GM19099 (cell line): ENCODE results near the gene HIRIP3.

ENCODE experiments used
- POLR2A ChIP-seq: IDR thresholded peaks from 3 replicates; pipeline ENCODE4 v1.6.1; 2011; ENCODE audit warnings: low read depth; ENCODE audit not compliant: insufficient read length; ENCODE audit errors: extremely low read depth

The HIRIP3 gene

GRCh38 chr16:30005341-30006094 is 10.1 kb upstream of the HIRIP3 start:
- no peak for TF ChIP-seq POLR2A

GRCh38 chr16:30004811-30005242 is 9.4 kb upstream of the HIRIP3 start:
- no peak for TF ChIP-seq POLR2A

DNA sequence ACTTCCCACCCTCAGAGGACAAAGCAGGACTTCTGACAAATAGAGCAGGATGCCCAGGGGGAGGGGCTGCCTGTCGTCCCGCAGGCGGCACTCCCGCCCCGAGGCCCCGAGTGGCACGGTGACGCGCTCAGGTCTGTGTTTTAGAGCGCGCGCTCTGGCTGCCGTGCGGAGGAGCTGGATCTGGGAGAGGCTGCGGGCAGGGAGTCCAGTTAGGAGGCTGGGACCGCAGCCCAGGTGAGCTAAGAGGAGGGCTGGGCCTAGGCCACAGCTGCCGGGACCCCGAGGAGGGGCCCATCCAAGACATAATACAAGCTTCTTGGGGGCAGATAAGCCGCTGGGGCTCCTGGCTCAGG is 9.0 kb upstream of the HIRIP3 start:
- TF ChIP-seq POLR2A = no peak

DNA sequence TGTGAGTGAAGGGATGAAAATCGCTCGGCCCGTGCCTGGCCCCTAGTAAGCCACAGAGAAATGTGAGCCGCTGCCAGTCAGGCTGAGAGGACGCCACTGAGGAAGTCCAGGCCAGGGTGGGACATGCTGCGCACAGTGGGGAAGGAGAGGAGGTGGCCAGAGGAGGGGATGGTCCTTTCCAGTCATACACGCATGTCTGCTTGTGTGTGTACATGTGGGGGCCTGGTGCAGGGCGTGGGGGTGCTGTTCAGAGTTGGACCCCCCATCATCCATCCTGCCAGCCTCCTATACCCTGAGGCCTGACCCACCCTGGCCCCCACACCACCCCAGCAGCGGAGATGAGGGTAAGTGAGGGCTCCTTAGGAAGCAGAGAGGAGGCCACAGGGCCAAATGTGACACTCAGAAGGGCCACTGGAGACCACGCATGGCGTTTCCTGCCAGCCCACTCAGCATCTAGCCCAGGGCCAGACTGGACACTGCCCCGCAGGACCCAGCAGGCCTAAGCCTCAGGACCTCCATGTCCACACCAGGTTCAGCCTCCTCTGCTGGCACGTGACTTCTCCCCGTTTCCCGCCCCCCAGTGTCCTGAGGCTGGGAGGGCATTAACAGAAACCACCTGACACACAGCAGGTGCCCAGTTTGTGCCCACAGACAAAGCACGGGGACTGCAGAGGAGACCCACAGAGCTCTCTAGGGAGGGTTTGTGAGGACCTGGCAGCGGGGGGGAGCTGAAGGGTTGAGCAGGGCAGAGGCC is 8.4 kb upstream of the HIRIP3 start:
- TF ChIP-seq POLR2A = no peak

DNA sequence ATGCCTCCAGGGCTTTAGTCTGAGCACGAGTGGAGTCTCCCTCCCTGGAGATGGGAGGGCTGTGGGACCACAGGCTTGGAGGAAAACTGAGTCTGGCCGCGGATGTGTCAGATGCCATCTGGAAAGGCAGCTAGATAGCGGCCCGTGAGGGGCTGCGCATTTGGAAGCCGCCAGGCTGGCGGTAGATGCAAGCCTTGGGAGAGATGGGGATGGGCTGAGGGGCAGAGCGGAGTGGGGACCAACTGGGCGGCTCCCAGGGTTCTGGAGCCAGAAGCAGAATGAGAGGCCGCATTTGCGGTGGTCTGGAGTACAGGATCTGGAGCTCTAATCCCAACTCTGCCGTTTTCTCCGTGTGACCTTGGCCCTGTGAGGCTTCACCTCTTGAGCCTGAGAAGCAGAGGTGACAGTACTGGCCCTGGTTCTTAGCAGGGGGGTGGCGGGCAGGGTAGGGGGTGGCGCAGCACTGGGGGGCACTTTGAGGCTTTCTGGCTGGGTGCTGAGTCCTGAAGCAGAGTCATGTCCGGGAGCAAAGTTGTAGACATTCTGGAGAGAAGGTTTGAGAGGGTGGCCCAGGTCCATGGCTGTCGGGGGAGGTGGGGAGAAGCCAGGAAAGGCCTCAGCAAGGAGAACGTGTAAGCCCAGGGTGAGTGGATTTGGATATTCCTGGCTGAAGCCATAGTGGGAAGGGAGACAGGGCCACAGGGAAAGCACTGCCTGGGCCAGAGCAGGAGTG is 7.4 kb upstream of the HIRIP3 start:
- TF ChIP-seq POLR2A = no peak

- TF ChIP-seq POLR2A = no peak
Measured at GRCh38 chr16:30000735-30001631, 5.6 kb upstream of the HIRIP3 start.

DNA sequence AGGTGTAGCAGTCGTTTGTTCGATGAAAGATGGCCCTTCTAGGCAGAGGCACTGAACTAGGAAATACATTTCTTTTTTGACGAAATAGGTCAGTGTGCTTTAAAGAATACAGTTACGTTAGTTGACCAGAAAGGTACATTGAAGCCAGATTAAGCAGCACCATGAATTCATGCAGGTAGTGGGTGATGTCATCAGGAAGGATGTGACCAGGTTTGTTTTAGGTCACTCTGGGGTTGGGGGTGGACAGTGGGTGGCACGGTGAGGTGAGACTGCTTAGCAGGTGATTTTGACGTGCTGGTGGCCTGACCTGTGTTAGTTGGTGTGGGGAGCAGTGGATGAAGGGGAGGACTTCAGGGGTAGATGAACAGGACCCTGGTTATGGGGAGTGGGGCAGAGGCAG is 4.2 kb upstream of the HIRIP3 start:
- no peak for TF ChIP-seq POLR2A

DNA sequence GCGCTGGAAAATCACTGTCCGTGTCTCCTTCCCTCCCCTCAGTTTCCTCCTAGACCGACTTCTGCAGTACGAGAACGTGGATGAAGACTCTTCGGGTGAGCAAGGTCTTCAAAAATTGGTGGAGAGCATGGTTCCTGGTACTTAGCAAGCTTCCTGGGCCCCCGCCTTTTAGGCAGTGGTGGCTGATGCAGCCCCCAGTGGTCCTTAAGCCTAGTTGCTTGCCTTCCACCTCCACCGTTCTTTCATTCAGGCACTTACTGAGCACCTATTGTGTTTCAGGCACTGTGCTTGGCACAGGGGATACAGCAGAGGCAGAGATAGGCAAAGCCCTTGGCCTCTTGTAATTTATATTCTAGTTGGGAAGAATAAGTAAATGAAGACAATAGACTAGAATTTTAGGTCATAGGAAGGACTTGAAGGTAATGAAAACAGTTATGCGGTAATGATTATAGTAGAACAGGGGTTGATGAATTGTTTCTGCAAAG is 1.4 kb upstream of the HIRIP3 start:
- TF ChIP-seq POLR2A = no peak

DNA sequence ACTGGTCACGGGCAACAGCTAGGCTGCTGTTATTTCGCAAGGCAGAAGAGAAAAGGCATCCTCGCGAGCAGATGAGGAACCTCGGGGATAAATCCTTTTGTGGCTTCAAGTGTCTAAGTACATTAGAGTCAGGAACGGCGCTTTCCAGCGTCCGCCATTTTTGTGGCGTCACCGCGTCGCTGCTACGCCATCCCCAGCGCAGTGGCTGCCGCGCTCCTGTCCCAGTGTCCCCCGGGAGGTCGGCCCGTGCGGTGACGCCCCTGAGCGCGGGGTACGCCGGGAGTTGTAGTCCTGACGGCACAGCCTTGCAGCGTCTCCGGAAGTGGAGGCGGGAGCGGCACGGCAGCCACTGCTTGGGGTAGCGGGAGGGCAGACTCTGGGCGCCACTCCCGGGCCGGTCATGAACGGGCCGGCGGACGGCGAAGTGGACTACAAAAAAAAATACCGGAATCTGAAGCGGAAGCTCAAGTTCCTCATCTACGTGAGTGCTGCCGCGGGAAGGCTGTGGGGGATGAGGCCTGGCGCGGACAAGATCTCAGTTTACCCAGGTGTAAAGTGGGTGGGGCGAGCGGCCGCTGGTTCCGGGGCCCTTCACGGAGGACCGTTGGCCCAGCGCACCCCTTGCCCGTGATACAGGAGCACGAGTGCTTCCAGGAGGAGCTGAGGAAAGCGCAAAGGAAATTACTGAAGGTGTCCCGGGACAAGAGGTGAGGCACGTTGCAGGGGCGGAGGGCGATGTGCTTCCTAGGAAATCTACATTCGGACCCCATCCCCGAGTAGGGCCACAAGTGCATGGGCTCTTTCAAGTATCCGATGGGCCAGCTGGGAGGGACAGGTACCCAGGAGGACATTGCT is 721 bp upstream of the HIRIP3 start, which contains the start of gene INO80E:
Gene INO80E (plus strand): TSS at position 331 of the 855 bp plus-strand sequence. CDS start 70 bp downstream, at position 401.
- TF ChIP-seq POLR2A = peak; percentile 74

DNA sequence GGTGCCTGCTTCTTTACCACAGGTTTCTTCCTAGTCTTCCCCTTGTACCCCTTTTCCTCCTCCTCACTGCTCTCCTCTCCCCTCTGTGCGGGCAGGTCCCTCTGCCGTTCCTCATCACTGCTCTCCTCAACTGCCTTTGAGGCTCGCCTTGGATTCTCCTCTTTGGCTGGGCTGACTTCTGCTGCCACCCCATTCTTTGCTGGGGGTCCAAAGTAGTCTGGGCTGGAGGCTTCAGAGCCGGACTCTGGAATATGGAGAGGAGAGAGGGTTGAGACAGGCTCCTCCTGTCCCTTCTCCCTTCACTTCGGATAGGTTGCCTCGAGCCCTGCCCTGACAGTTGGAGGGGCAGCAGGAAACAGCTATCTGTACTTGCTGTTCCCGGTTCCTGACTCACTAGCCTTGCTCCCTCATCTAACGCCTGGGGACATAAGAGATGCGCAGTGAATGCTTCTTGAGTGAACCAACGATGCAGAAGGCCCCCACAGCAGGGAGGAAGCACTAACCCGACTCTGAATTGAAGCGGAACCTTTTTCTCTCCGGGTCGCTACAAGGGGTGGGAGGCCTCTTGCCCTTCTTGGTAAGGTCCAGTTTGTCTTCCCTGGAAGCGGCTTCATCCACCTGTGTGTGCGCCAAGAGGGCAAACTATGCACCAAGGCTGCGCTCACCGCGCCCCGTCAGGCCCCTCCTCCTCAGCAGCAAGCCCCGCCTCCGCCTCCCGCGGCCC is 655 bp downstream of the HIRIP3 start:
- no peak for TF ChIP-seq POLR2A

DNA sequence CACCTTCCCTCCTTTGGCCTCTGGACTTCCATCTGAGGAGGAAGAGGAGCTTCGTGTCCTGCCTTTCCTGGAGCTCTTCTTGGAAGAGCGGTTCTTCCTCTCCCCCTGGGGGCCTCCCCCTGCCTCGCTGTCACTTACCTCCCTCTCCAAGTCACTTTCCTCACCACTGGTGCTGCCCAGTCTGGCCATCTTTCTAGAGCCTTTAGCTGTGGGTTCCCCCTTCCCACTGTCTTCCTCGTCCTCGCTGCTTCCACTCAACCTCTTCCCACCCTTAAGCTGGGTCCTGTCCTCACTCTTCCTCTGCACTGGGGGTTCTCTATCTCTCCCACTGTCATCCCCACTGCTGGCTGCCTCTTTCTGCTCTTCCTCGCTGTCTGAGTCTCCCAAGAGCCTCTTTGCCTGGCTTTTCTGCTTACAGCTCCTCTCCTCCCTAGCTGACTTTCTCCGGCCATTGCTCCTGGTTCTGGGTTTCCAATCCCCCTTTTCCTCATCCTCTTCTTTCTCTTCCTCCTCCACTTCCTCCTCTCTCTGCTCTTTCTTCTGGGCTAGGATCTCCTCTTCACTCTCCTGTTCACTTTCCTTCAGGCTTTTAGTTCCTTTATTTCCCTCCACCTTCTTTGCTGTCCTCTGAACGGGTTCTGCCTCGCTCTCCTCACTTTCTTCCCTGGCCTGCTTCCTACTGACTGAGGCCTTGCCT is 1.4 kb downstream of the HIRIP3 start:
- no peak for TF ChIP-seq POLR2A

- TF ChIP-seq POLR2A = no peak
Measured at GRCh38 chr16:29993191-29993902, 2.1 kb downstream of the HIRIP3 start.

DNA sequence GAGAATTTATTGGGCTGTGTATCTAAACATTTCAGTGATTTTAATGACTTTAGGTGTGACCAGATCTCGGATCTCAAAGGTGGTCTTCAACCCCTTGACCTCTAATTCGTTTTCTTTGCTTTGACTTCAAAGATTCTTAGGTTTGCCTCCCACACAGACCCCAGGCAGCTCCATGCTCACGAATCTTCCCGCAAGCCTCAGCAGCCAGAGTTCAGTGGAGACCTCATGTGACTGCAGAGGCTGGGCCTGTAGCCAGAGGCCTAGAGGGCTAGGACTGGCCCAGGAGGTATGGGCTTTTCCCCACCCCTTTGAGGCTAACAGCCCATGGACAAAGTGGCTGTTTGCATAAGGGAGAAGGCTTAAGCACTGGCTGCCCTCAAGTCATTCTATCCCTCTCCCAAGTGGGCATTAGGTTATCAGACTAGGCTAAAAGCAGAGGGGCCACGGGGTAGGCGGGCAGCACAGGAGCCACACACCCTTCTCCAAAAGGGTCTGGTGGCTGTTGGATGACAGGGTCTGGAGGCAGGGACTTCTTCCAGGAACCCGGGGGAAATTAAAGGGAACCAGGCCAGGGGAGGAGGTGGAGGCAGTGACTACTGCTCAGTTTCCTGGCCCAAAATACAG is 3.0 kb downstream of the HIRIP3 start:
- peak; percentile 0 for TF ChIP-seq POLR2A
